ENCODE measurements around the gene FRMD4A.

DNA sequence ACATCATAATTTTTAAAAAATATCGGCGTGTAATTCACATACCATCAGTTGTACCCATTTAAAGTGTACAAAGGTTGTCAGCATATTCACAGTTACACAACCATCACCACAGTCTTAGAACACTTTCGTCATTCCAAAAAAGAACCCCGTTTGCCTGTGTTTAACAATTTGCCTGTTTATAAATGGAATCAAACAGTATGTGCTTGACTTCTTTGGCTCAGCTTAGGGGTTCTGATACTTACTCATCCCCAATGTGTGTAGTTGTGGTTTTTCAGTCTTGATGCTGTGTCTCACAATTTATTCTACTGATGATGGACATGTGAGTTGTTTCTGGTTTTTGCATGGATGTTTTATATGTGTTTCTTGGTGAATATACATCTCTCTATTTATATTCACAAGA, 693.9 kb downstream of the FRMD4A start:
- TF ChIP-seq, protein P1, sequence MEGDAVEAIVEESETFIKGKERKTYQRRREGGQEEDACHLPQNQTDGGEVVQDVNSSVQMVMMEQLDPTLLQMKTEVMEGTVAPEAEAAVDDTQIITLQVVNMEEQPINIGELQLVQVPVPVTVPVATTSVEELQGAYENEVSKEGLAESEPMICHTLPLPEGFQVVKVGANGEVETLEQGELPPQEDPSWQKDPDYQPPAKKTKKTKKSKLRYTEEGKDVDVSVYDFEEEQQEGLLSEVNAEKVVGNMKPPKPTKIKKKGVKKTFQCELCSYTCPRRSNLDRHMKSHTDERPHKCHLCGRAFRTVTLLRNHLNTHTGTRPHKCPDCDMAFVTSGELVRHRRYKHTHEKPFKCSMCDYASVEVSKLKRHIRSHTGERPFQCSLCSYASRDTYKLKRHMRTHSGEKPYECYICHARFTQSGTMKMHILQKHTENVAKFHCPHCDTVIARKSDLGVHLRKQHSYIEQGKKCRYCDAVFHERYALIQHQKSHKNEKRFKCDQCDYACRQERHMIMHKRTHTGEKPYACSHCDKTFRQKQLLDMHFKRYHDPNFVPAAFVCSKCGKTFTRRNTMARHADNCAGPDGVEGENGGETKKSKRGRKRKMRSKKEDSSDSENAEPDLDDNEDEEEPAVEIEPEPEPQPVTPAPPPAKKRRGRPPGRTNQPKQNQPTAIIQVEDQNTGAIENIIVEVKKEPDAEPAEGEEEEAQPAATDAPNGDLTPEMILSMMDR (IDR thresholded peaks at IDR 0.05; ENCODE audit: poor library complexity), result no peak
- no peak for TF ChIP-seq EZH2phosphoT487 (IDR thresholded peaks at IDR 0.05; ENCODE audit: low read depth, severe bottlenecking, unreplicated experiment)

All from hepatocyte (in vitro differentiated cells).